Stimulated activated CD4-positive, alpha-beta T cell treated with anti-CD3 and anti-CD28 coated beads, Interleukin-12 subunit alpha, Interleukin-12 subunit beta, amount 100 ng/mL, for 4 hours (primary cell): ENCODE measurements around the gene CAPN7.

Experiments used
- DNase-seq: peaks from one replicate; pipeline ENCODE4 v3.0.0-alpha.2; 2020

The CAPN7 gene

DNA sequence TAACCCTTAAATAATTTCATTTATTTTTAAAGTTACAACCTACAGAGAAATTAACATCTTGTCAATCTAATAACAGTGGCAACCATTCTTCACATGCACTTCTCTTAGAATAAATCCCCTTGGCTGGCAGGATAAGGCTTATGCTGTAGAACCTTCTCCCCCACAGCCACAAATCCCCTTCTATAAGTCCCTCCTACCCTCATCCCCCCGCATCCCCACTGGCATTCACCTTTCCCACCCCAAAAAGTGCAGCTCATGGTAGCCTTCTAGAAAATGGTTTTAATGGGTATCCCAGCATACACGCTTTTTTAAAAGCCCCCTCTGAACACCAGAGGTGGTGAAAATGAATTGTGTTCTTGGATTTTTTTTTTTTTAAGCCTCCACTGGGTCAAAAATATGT lies 49.2 kb downstream of the CAPN7 start:
- DNase-seq, result no peak

DNA sequence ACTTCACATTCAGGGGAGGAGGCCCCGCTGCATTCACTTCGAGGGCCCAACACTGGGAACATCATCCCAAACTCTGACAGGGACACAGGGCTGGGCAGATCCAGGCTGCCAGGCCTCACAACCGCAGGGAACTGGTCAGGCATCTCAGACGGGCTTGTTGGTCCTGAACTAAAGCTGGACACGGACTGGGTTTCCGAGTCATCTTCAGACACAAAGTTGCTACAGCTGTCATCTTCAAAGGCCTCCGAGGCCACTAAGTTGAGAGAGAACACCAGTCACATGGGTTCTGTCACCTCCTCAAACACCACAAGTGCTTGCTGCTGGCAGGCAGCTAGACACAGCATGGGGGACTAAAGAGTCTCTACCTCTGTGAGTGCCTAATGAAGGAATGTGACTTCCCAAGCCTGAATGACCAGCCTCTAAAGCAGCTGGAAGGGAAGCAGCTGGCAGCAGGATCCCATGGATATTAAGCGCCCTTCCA lies 50.9 kb downstream of the CAPN7 start:
- no peak for DNase-seq

DNA sequence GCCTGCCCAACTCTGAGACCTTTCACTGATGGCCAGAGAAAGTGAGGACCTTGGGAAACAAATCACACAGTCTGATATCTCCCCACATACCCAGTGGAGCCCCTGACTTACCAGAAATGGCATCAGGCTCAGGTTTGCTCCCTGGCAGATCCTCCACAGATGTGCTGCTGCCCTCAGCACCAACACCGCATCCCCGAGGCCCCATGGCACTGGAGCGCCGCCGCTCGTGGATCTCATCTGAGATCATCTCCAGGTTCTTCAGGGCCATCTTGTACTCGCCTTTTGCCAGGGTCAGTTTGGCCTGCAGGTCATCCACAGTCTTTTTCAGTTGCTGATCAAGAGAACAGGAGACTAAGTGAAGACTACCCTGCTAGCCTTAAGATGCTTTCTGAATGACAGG lies 52.7 kb downstream of the CAPN7 start:
- DNase-seq, result no peak

DNA sequence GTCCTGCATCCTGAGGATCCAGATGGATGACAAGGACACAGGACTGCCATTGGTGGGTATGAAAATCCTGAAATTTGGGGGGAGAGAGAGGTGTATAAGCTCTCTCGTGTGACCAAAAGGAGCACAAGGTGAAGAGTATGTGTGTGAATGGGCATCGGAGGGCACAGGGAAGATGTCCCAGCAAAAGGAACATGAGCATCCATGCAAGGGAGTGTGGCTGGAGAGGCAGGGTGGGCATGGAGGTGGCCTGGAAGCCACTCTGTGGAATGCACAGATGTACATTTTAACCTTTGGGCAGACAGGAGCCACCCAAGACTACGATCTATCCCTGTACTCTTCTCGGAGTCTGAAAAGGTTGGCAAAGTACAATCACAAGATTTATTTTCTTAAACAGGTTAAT lies 54.5 kb downstream of the CAPN7 start:
- no peak for DNase-seq

DNA sequence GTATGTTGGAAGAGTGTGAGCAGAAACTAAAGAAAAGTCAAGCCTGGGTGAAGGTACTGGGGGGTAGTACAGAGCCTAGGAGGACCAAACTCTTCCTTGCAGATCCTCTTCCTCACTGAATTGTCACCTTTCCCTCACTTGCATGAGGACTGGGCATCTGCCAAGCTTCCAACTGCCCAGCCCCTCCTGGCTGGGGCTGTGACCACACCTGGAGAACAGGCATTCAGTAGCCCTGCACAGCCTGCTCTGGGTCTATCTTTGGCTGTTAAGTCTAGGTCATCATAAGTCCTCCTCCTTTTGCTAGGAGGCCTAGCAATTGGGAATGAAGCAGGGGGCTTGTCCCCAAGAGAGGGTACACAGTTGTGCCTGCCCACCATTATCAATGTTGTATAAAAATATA lies 55.2 kb downstream of the CAPN7 start:
- DNase-seq, result no peak

DNA sequence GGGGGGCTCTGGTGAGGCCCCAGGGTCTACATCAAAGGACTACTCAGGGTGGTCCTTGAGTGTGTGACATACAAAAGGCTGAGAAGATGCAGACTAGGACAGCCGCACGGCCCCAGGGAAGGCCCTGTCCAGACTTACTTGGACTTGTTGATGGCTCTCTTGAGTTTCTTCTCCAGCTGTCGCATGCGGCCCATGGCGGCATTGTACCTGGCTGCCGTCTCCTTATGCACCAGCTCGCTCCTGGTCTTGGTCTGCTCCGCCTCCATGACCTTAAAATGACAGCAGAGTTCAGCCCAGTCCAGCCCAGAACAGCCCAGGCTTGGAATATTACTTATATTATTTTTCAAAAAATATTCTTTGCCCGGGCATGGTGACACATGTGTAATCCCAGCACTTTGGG lies 56.0 kb downstream of the CAPN7 start:
- DNase-seq, result no peak

DNA sequence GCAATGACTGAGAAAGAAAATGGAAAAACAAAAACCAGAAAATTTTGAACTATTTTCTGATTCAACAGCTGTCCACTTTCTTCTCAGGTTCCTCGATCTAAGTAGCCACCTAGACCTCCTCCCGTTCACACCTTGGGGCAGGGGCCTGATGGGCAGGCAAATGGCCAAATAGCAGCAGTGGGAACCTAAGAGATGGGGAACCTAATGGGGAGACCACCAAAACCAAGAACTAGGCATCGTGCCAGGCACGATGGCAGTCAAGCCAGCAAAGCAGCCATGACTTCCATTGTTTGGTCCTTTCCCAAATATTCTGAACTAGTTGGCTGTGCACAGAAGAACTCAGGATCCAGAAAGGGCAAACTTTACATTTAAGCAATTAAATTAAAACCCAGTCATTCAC lies 57.1 kb downstream of the CAPN7 start:
- DNase-seq, result no peak

DNA sequence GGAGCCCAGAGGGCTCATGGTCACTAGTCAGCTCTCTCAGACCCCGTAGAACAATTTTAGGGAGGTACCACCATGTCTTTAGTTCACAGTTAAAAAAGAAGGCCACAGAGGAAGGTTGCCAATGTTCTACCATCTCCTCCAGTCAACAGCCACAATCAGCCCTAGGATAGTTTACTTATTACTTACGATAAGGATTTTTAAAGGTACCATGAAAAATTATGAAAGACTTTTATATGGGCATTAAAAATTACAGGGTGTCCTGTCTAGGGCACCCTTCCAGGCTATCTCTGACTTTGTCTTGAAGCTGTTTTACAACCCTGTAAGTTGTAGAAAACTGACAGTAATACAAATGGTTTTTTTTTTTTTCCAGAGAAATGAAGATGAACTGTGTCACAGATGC lies 57.9 kb downstream of the CAPN7 start:
- DNase-seq, result no peak

DNA sequence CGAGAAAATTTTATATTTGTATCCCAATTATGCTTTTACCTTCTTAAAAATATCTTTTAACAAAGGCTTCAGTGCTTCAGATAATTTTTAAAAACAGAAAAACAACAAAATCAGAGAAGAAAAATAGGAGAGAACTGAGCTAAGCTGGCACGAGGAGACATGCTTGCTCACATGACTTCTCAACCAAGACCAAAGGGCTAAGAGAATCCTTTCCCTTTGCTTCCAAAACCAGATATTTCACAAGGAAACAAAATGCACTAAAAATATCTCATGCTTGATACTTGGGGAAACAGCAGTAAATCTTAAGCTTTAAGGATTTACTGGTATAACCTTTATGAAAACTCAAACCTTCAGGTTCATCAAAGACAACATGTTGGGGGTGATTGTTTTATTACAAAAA lies 58.4 kb downstream of the CAPN7 start:
- DNase-seq, result no peak

DNA sequence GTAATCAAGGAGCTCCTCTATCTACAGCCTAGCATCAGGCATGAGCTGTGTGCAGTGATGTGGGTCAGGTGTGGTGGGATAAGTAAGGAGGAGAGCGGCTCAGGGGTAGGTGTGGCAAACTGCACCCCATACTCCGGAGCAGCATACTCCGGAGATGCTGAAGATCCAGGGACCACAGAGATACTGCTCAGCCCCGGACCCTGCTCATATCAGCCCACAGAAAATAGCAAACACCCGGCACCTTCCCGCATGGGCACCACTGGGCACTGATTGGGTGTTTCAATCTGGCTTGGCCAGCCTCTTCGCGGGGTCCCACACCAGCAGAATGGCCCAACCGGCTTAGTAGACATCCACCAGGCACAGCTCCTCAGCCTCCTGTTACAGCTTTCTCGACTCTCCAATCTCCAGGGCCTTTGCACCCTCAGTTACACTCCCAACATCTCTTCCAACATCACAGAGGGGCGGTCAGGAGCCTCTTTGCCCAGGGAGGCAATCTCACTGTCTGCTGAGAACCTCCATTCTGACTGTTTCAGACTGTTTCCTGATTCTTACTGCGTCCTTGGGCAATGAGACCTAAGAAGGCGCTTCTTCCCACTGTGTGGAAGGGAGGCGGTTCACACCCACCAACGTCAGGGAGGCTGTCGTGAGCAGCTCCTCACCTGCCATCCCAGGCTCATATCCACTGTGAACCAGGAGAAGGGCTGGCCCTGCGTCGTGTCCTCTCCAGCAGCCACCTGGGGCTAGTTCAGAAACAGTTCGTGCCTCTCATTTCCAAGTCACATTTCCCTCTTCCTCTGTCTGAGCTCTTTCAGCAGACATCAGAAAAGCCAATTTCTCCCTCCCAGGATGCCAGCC lies 59.8 kb downstream of the CAPN7 start:
- no peak for DNase-seq

DNA sequence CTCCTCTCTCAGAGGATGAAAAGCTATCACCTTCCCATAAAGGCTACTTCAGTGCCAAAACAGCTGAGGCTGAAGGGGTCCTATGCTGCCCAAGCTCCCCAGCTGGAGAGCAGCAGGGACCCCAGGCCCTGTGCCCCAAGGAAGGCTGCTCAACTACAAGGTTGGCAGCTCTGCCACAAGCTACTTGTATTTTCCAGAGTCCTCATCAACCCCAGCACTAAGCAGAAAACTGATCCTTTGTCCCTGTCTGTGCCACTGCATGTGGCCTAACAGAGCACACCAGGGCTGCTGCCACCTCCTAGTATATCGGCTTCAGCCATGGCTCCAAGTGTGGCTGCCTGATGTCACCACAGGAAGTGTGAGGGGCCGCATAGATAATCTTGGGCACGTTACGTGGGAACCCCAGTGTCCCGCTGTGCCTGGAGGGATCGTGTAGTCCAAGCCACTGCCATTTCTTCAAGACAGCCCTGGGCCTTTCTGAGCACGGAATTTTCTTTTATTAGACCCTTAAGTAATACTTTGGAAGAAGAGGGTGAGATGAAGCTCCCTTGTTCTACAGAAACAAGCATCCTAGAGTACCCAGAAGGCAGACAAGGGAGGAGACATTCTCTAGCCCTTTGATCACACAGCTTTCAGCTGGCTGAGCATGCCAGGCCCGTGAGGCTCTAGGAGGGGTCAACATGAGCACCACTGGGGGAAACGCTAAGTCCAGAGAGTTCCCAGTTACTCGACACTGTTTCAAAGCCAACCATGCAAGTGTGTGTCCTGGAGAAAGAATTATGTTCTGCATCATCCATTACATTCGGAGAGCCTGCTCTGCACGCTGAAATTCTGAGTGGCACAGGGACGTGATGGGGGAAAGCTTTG lies 60.7 kb downstream of the CAPN7 start:
- no peak for DNase-seq

DNA sequence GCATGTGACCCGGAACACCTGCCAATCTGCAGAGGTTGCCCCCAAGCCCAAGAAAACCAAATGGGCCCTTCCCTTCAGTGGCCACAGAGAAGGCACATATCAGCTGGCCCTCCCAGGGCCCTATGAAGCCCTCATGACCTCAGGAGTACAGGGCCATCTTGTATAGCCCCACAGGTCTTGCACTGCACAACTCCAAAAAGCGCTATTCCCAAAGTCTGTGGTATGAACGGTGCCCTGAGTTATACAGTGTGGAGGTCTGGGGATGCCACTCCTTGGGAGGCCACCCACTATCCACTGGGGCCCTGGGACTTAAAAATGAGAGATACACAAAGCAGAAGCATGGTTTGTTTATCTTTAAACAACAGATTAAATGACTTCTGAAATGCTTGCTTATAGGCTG lies 61.5 kb downstream of the CAPN7 start:
- DNase-seq, result no peak

DNA sequence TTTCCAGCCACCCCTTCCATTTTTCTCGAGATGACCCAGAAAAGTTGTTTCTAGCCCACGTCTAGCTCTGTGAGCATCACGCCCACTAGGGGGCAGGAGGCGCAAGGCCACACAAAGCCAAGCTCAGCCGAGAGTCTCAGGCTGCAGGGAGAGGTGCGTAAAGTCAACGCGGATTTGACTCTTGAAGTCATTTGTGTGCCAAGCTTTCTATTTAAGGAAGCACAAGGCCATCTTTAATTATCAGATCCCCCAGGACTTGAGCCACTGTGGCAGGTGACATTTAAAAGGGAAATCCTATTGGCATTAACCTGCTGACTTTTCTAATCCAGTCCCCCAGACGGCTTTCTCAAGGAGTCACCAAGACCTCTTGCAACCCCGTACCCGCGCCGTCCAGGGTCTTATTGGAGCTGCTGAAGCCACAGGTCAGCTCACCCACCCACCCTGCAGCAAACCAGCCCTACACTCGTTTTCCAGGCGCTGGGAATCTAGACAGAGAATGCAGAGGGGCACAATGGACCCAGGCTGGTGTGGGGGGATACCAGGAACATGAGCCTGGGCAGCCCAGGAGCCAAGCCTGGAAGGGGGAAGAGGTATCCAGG lies 62.1 kb downstream of the CAPN7 start:
- DNase-seq, result peak; percentile 82

DNA sequence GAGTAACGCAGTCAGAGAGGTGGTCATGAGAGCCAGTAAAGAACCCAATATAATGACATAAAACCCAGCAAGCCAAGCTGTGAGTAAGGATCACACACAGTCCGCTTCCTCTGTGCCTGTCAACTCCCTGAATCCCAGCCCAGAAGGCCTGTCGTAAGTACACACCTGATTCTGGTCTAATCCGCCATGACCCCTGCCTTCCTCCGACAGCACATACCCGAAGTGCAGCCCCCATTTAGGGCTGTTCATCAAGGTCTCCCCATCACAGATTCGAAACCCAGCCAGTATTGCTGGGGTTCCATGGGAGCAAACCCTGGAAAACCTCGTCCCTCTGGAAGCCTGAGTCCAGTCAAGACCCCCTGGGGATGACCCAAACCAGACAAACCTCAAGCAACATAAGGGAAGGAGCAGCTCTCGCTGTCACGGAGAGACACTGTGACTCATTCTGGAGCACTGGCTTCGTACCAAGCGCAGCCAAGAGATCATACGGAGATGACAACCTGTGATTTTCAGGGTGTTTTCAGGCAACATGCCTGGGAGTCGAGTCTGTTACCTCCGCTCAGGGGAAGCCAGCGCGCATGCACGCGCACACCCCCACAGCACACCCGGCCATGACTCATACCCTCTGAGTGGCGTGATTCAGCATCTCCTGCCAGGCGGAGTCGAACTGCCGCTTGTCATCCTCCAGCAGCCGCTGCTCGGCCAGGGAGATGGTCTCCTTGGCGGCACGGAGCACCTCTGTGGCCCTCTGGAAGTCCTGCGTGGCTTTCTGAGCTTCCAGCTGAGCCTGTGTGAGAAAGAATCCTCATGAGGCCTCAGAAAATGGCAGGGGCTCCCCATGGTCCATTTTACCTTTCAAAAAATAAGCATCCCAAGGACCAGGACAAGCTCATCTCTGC lies 63.3 kb downstream of the CAPN7 start:
- DNase-seq, result peak; percentile 77

DNA sequence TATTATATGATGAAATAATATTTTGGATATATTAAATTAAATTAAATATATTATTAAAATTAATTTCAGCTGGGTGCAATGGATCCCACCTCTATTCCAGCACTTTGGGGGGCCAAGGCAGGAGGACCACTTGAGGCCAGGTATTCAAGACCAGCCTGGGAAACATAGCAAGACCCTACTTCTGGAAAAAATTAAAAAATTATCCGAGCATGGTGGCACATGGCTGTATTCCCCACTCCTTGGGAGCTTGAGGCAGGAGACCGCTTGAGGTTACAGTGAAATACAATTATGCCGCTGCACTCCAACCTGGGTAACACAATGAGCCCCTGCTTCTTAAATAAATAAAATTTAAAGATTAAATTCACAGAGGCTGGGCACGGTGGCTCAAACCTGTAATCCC lies 65.0 kb downstream of the CAPN7 start:
- no peak for DNase-seq

DNA sequence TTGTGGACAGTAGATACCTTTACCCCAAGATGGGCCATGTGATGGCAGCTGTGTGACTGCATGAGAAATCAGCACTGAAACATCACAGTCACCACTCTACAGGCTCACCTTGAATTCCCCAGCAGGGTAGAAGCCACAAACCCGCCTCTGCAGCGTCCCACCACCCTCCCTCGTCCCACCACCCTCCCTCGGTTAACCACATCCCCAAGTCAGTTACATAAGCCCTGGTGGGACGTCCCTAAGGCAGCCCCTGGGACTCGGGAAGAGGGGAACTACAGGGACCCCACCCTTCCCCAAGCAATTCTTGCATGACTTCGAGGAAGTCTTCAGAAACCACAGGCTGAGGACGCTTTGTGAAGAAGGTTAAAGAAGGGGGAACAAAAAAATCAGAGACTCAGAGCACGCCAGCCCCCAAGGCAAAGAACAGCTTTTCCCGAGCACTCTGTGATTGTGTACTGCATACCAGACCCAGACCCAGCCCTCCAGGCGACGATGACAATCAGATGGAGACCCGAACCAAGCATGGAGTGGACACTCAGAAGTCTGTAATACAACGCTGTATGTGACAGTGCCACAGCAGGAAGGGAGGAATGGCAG lies 65.8 kb downstream of the CAPN7 start:
- DNase-seq, result peak; percentile 62

DNA sequence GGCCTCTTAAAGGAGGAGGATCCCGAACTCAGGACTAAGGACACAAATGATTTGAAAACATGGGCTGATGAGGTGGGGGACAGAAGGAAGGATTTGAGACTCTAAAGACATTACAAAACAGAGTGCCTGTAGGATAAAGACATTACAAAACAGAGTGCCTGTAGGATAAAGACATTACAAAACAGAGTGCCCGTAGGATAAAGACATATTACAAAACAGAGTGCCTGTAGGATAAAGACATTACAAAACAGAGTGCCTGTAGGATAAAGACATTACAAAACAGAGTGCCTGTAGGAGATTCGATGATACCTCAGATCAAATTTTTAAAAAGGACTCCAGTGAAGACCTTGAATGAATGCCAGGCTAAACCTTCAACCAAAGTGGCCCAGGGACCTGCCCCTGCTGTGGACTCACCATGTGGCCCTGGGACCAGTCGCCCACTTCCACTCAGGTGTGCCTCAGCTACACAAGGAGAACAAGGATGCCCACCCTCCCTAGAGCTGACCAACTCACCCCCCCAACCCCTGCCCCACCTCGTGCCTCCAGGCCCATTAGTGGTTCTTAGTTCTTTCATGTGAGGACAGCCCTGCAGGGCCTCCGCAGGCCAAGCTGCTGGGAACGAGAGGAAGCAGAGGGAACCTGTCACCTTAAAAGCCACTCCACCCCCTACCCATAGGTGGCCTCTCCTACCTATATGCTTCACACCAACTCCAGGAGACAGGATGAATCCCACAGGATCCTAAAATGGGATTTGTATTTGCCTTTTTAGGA lies 66.6 kb downstream of the CAPN7 start:
- no peak for DNase-seq

DNA sequence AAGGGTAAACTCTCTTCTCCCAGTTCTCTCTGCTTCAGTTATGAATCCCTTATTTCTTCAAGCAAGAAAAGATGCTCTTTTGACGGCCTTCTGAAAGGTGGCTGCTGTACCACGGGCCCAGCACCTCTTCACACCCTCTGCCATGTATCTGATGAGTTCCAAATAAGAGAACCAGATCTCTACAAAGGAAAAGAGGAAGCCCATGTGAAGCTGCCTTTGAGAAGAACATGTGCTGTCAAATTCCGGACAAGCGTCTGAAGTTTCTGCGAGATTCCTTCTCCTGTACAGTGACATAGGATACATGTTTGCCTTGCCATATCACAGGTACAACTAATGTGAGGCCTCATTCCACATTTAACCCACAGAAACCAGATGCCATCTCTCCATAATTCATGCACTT lies 67.2 kb downstream of the CAPN7 start:
- no peak for DNase-seq

DNA sequence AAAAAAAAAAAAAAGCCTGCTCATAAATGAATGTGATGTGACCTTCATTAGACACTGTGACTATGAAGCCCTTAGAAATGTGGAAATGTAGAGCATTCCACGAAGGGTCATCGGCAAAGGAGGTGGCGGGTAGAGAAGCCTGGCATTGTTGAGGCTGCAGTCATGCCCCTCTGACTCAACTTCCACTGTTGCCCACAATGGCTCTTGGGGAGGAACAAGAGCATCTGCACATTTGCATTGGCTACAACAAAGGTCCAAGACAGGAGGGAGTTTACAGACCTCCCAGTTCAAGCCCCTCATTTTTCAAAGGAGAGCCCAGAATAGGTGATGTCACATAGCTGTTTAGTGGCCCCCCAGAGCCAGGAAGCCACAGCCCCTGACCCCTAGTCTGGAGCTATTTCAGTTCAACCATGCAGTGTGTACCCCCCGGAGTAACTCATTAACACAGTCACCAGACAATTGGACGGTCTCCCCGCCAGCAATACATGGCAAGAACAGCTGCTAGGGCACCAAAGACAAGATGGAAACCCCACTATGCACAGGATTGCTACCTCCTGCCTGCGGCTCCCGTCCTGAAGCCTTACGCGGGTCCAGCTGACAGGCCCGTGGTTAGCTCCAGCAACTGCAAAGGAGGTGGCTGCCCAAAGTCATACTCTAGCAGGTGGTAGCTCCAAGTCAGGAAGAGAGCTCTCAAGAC lies 70.1 kb downstream of the CAPN7 start:
- no peak for DNase-seq

DNA sequence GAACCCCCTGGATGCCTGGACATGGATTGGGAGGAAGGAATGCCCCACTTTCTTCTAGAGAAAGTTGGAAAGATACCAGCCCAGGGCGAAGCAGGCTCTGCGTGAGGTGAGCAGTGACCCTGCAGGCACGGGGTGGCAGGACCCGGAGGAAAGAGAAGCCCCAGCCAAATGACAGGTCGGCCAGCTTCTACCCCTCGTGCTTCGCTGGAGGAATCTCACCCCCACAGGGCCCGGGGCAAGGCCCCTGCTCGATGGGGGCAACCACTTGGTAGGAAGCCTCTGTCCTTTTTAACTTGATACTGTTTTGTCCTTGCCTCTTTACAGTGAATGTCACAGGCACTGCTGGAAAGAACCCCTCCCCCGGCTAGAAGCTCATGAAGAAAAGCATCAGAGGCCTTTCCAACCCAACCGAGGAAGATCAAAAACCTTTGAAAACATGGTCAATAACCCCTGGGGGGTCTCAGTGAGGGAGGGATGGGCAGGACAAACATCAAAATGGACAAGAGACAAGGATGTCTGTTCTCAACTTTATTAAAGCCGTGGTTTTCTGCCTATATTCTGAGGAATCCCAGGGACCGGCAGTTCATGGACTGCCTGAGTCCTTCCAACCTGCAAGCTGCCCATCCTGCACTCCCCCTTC lies 71.9 kb downstream of the CAPN7 start:
- no peak for DNase-seq
